WTC11 (cell line): ENCODE data around the gene SMYD3. TPM values are rescaled to one million over a fixed set of nuclear protein-coding genes. Genes with fewer than 3 reads are reported as not detected.

Experiments
- ATAC-seq: fragments of 200-7000 bp; cut with Tn5 transposase; 2 replicates; pipeline ENCODE4 v1.10.0; 2021; ENCODE audit warnings: mild to moderate bottlenecking, moderate library complexity
- CTCF ChIA-PET: fragments of 300-600 bp; sonication (Branson Sonifier 250); formaldehyde crosslinking; loops from one replicate; lab custom pipeline; 2021; ENCODE audit warnings: antibody characterized with exemption; lab: Charles Lee
- POLR2A ChIA-PET: fragments of 350-600 bp; sonication (Branson Sonifier 250); formaldehyde crosslinking; loops from one replicate; lab custom pipeline; 2021; ENCODE audit warnings: antibody characterized with exemption; lab: Charles Lee
- DNase-seq: peaks from one replicate; pipeline ENCODE4 v3.0.0; 2021; ENCODE audit warnings: low spot score
- H3K27ac Mint-ChIP-seq: 2 replicates; pipeline ENCODE4 v1.8.0; 2021; ENCODE audit warnings: mixed read lengths
- H3K27me3 Mint-ChIP-seq: 2 replicates; pipeline ENCODE4 v1.8.0; 2021; ENCODE audit warnings: low read depth, mild to moderate bottlenecking, moderate library complexity, mixed read lengths
- H3K36me3 Mint-ChIP-seq: 2 replicates; pipeline ENCODE4 v1.8.0; 2021; ENCODE audit warnings: mixed read lengths
- H3K4me1 Mint-ChIP-seq: 2 replicates; pipeline ENCODE4 v1.8.0; 2022; ENCODE audit warnings: mixed read lengths
- H3K4me3 Mint-ChIP-seq: 2 replicates; pipeline ENCODE4 v1.8.0; 2021; ENCODE audit warnings: mild to moderate bottlenecking, moderate library complexity, mixed read lengths
- H3K9me3 Mint-ChIP-seq: 2 replicates; pipeline ENCODE4 v1.8.0; 2021; ENCODE audit warnings: mixed read lengths
- ELF4 ChIP-seq: sonication (generic); formaldehyde crosslinking; IDR thresholded peaks from 2 replicates; pipeline ENCODE4 v1.8.1; 2022; ENCODE audit warnings: low read depth, mild to moderate bottlenecking, moderate library complexity, missing genetic modification reagents
- NFYB ChIP-seq: sonication (generic); formaldehyde crosslinking; conservative IDR thresholded peaks from 2 replicates; pipeline ENCODE4 v1.8.0; 2022; ENCODE audit warnings: low read depth, missing genetic modification reagents
- SOX15 ChIP-seq: fragments of 250-450 bp; sonication (Bioruptor Pico); IDR thresholded peaks from 2 replicates; pipeline ENCODE4 v1.9.0; 2021; ENCODE audit warnings: mild to moderate bottlenecking
- ZNF121 ChIP-seq: sonication (generic); formaldehyde crosslinking; IDR thresholded peaks from 2 replicates; pipeline ENCODE4 v1.8.0; 2023; ENCODE audit warnings: missing genetic modification reagents
- total RNA-seq: library from RNA; stranded (reverse); gene quantifications from 3 replicates; pipeline ENCODE4 v1.2.3, GENCODE V29; 2021
- TF ChIP-seq, protein P1 (sequence below): sonication (generic); formaldehyde crosslinking; IDR thresholded peaks from 2 replicates; pipeline ENCODE4 v1.8.1; 2022; ENCODE audit warnings: mild to moderate bottlenecking, missing genetic modification reagents, moderate library complexity, borderline replicate concordance
- TF ChIP-seq, protein P2 (sequence below): sonication (generic); formaldehyde crosslinking; IDR thresholded peaks from 2 replicates; pipeline ENCODE4 v1.8.0; 2022; ENCODE audit warnings: missing genetic modification reagents
- TF ChIP-seq, protein P3 (sequence below): fragments of 250-450 bp; sonication (Bioruptor Pico); IDR thresholded peaks from 2 replicates; pipeline ENCODE4 v1.9.0; 2021; ENCODE audit warnings: mild to moderate bottlenecking
- TF ChIP-seq, protein P4 (sequence below): sonication (generic); formaldehyde crosslinking; IDR thresholded peaks from 2 replicates; pipeline ENCODE4 v1.8.1; 2022; ENCODE audit warnings: mild to moderate bottlenecking, moderate library complexity, missing genetic modification reagents
- TF ChIP-seq, protein P5 (sequence below): sonication (generic); formaldehyde crosslinking; IDR thresholded peaks from 2 replicates; pipeline ENCODE4 v1.8.1; 2023; ENCODE audit warnings: mild to moderate bottlenecking, missing genetic modification reagents

Gene SMYD3
- total RNA-seq, 1 experiment from 2014 or later = 21.4 TPM

DNA sequence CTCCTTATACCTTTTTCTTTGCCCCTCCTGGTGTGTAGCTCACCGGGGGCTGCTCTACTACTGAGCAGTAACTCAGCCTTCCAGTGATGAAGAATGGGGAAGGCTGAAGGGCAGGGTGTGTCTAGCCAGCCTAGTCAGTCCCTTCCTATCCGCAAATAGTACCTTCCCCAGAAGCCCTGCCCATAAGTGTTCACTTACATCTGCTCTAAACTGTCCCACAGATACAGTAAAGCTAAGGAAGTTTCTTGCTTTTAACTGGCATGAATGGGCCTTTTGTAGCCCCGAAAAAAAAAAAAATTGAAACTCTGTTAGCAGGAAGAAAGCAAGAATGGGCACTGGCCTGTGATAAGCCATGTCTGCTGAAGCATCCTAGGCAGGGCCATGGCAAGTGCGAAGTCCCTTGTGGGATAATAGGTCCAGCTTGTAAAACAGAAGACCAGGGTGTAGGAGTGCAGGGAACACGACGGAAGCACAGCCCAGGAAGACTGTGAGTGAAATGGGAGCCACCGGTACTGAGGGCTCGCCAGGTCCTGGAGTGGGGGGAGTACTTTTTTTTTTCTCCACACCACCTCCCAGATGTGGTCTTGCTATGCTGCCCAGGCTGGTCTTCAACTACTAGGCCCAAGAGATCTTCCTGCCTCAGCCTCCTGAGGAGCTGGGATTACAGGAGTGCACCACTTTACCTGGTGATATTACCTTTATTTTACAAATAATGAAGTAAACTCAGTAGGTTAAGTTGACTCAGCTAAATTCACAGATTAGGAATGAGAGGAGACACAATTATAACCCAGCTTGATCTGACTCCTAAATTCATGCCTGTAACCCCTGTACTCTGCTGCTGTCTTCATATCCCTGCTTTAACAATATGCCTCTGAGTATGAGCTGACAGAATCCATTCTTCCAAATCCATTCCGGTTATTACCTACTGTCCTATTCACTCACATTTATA is 347.5 kb downstream of the SMYD3 start (continued):
- TF ChIP-seq, protein P1, sequence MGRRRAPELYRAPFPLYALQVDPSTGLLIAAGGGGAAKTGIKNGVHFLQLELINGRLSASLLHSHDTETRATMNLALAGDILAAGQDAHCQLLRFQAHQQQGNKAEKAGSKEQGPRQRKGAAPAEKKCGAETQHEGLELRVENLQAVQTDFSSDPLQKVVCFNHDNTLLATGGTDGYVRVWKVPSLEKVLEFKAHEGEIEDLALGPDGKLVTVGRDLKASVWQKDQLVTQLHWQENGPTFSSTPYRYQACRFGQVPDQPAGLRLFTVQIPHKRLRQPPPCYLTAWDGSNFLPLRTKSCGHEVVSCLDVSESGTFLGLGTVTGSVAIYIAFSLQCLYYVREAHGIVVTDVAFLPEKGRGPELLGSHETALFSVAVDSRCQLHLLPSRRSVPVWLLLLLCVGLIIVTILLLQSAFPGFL (CRISPR knock-in tag) = no peak
- TF ChIP-seq ZNF121 = no peak
- TF ChIP-seq, protein P2, sequence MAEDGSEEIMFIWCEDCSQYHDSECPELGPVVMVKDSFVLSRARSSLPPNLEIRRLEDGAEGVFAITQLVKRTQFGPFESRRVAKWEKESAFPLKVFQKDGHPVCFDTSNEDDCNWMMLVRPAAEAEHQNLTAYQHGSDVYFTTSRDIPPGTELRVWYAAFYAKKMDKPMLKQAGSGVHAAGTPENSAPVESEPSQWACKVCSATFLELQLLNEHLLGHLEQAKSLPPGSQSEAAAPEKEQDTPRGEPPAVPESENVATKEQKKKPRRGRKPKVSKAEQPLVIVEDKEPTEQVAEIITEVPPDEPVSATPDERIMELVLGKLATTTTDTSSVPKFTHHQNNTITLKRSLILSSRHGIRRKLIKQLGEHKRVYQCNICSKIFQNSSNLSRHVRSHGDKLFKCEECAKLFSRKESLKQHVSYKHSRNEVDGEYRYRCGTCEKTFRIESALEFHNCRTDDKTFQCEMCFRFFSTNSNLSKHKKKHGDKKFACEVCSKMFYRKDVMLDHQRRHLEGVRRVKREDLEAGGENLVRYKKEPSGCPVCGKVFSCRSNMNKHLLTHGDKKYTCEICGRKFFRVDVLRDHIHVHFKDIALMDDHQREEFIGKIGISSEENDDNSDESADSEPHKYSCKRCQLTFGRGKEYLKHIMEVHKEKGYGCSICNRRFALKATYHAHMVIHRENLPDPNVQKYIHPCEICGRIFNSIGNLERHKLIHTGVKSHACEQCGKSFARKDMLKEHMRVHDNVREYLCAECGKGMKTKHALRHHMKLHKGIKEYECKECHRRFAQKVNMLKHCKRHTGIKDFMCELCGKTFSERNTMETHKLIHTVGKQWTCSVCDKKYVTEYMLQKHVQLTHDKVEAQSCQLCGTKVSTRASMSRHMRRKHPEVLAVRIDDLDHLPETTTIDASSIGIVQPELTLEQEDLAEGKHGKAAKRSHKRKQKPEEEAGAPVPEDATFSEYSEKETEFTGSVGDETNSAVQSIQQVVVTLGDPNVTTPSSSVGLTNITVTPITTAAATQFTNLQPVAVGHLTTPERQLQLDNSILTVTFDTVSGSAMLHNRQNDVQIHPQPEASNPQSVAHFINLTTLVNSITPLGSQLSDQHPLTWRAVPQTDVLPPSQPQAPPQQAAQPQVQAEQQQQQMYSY = peak; percentile 32; the same call in 1 of the 2 replicates

DNA sequence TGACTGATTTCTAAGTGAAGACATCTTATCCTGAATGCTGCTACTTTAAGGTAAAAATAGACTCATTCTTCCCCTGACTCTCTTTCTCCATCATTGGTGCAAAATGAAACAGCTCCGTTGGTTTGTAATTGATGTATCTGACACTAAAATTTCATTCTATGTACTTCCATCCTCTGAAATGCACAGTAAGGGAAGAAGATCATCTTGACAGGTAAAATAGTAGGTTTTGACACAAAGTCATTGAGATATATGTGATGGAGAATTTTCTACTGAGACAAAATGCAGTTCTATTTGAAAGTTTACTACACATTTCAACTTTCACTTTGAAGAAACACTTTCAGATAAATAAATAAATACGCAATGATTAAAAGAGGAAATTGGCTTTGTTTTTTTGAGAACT is 348.9 kb downstream of the SMYD3 start:
- ChIA-PET POLR2A (no interaction called here), CTCF (no interaction called here)
- H3K27ac Mint-ChIP-seq = no peak overlapping the region
- H3K36me3 Mint-ChIP-seq = no peaks in the 10 kb centered on the region
- ATAC-seq (no peak), DNase-seq (no peak)
- no peak overlapping the region for H3K4me3 Mint-ChIP-seq
- no peaks in the 10 kb centered on the region for H3K9me3 Mint-ChIP-seq
- TF ChIP-seq, protein P3, sequence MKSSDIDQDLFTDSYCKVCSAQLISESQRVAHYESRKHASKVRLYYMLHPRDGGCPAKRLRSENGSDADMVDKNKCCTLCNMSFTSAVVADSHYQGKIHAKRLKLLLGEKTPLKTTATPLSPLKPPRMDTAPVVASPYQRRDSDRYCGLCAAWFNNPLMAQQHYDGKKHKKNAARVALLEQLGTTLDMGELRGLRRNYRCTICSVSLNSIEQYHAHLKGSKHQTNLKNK = no peak
- TF ChIP-seq, protein P4, sequence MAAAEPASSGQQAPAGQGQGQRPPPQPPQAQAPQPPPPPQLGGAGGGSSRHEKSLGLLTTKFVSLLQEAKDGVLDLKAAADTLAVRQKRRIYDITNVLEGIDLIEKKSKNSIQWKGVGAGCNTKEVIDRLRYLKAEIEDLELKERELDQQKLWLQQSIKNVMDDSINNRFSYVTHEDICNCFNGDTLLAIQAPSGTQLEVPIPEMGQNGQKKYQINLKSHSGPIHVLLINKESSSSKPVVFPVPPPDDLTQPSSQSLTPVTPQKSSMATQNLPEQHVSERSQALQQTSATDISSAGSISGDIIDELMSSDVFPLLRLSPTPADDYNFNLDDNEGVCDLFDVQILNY (CRISPR knock-in tag) = no peak
- TF ChIP-seq, protein P2 = no peak
- TF ChIP-seq NFYB (CRISPR knock-in tag) (no peak), SOX15 (CRISPR knock-in tag) (no peak), ELF4 (CRISPR knock-in tag) (no peak)
- TF ChIP-seq, protein P5, sequence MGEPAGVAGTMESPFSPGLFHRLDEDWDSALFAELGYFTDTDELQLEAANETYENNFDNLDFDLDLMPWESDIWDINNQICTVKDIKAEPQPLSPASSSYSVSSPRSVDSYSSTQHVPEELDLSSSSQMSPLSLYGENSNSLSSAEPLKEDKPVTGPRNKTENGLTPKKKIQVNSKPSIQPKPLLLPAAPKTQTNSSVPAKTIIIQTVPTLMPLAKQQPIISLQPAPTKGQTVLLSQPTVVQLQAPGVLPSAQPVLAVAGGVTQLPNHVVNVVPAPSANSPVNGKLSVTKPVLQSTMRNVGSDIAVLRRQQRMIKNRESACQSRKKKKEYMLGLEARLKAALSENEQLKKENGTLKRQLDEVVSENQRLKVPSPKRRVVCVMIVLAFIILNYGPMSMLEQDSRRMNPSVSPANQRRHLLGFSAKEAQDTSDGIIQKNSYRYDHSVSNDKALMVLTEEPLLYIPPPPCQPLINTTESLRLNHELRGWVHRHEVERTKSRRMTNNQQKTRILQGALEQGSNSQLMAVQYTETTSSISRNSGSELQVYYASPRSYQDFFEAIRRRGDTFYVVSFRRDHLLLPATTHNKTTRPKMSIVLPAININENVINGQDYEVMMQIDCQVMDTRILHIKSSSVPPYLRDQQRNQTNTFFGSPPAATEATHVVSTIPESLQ (CRISPR knock-in tag) = no peak
- no peaks in the 10 kb centered on the region for H3K27me3 Mint-ChIP-seq
- peaks cover 24% of the 10 kb centered on the region for H3K4me1 Mint-ChIP-seq
